Measurements from ENCODE around the gene ADARB2.

The ADARB2 gene

DNA sequence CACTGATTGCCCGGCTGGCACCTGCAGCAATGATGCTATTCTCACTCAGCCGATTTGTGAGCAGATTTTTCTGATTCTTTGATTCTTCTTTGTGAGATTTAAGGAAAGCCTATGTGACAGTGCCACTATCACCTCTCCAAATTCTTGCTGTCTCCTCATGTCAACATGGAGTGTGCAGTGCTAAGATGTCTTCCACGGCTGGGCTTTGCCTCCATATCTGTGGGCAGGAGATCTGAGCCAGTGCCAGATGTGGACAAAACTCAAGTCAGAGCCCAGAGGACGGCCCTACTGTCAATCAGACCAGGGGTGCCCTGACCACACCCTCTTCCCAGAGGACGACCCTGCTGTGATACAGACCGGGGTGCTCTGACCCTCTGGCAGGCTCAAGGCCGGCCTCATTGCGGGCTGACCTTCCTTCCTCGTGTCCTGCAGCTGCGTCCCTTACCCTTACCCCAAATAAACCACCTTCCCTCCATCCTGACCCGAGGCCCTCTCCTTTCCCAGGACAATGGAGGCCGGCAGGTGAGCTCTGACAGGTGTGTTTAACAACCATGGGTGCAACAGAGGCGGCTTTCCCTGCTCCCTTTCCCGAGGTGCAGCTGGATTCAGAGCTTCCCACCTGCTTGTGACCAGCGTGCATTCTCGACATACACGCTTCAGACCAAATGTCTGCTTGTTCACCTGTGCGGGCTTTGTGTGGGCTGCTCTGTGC, 221.4 kb downstream of the ADARB2 start:
- no peak for DNase-seq

DNA sequence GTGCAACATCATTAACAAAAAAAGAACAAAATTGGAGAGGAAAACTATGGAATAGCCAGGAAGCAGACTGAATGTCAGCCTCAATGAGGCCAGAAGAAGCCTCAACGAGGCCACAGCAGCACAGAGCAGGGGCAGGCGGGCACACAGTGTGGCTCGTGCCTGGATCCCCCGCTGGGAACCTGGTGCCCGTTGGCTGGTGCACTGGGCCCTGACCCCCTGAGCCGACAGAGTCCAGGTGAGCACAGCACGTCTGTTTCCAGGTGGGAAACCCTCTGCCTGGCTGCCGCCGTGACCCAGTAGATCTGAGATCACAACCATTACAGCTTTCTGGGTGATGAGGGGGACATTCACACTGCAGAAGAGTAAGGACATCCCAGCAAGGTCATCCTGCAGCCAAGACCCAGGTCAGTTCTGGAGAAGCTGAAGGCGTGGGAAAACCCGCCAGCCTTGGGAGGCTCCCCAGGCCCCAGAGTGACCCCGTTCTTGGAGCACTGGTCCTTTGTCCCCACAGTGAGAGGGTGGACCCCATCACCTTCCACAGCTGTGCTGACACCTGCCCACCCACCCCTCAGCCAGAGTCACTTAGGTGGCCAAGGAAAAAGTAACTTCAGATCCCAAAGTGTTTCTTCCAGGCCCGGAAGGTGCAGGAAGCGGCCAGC, 222.1 kb downstream of the ADARB2 start:
- no peak for DNase-seq

DNA sequence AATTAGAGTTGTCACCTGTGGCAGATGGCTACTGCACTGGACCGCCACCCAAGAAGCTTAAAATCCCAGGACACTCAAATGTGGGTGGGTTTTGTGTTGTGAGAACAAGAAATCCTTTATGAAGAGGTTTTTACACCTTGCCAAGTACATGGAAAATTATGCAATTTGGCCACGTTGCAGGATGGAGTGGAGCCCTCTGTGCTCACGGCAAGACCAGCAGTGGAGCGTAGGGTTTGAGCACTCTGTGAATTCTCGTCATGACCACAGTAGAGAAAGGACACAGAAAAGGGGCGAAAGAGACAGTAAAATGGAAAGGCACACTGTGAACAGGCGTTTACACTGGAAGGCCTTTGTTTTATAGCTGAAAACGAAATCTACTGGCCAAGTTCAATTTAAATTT, 222.6 kb downstream of the ADARB2 start:
- DNase-seq, result no peak

DNA sequence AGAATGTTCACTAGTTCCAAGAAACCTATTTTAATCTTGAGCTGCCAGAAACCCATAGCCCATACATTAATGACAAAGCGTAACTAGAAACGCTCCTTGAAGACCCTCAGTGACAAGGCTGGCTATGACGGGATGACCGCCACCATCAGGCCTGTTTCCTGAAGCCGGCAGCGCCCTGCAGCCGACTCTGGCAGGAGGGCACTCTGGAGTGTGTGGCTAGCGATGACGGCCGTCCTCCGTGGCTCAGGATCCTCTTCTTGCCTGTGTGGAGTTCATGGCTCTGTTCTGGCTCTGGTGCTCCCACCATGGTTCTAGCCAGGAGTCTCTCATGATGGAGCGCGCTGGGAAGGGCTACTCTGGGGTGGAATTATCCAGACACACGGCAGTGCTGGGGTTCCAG, 224.1 kb downstream of the ADARB2 start:
- DNase-seq, result no peak

GRCh38 chr10:1509011-1509530, 228.3 kb downstream of the ADARB2 start:
- DNase-seq, result no peak

DNA sequence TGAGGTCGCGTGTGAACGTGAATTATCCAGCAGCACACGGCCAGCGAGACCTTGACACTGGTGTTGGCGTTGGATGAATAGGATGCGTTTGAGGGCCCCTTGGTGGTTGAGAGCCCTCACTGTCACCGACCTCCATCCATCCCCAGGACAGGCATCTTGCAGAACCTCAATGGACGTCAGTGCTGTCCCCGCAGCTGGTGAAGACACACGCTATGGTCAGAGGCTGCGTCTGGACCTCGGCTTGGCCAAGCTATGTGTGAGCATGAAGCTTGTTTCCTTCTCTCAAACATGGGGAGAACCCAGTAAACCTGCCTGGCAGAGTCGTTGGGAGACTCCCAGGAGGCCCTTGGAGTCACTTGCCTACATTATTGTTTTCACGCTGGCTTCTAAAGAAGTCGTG, 229.2 kb downstream of the ADARB2 start:
- no peak for DNase-seq

DNA sequence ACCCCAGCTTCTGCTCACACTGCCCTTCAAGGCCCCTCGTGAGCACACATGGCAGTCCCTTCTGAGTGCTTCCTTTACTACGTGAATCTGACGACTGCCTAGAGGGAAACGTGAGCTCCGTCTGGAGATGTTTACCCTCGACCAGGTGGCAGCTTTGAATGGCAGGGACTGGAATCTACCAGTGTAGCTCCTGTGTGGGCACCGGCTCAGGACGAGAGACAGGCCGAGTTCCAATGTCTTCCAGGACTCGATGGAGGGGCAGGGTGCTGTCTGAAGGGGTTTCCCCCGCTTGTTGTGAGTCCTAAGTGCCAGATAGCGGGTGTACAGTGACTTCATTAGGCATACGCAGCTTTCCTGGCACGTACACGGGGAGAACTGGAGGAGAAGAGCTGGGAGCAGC, 229.9 kb downstream of the ADARB2 start:
- no peak for DNase-seq

- no peak for DNase-seq
These were observed 232.4 kb downstream of the ADARB2 start for GRCh38 chr10:1504940-1505339.

- DNase-seq, result no peak
These were observed 233.0 kb downstream of the ADARB2 start for GRCh38 chr10:1504286-1504685.

- no peak for DNase-seq
These were observed 234.9 kb downstream of the ADARB2 start for GRCh38 chr10:1502451-1502850.

GRCh38 chr10:1499359-1499957, 237.9 kb downstream of the ADARB2 start:
- no peak for DNase-seq

DNA sequence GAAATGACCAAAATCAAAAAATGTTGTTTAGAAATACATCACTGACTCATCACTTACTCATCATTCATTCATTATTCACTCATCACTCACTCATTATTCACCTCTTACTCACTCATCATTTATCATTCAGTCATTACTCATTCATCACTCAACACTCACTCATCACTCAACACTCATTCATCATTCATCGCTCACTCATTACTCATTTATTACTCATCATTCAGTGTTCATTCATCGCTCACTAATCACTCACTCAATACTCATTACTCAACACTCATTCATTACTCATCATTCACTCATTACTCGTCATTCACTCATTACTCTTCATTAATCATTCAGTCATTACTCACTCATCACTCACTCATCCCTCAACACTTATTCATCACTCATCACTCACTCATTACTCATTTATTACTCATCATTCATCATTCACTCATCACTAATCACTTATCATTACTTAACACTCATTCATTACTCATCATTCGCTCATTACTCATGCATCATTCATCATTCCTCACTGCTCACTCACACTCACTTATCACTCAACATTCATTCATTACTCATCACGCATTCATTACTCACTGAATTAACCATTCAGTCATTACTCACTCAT, 238.5 kb downstream of the ADARB2 start:
- no peak for DNase-seq

- DNase-seq, result no peak
These were observed 241.3 kb downstream of the ADARB2 start for GRCh38 chr10:1495915-1496517.

- no peak for DNase-seq
These were observed 244.7 kb downstream of the ADARB2 start for GRCh38 chr10:1492641-1493040.

DNA sequence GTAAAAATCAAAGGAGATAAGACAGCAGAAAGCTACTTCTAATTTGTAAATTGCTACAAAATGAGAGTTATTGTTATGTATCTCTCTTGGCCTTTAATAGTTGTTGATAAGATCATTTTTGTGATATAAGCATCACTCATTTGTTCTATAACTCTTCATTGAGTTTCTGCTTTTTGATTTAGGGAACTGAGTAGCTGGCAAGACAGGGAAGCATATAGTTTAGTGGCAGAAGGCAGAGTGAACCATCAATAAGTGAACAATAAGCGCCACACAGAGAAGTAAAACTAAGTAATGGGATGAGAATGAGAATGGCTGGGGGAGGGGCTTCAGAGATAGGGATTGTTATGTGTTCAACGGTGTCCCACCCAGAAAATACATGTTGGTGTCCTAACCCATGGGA, 245.4 kb downstream of the ADARB2 start:
- no peak for DNase-seq

DNA sequence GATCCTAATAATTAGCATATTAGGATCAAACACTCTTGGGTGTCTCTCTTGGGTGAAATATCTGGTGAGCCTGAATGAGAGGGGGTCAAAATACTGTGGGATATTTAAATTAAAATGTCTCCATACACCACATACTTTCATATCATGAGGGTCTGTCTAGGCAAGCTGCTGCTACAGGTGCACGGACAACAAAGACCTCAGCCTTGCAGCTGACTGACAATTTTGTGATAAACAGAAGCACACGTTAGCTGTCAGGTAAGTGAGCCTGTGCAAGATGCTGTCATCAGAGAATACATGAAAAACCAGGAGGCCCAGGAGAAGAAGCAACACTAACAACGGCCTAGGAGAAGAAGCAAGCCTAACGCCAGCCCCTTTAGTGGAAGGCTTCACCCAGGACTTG, 247.5 kb downstream of the ADARB2 start:
- no peak for DNase-seq

DNA sequence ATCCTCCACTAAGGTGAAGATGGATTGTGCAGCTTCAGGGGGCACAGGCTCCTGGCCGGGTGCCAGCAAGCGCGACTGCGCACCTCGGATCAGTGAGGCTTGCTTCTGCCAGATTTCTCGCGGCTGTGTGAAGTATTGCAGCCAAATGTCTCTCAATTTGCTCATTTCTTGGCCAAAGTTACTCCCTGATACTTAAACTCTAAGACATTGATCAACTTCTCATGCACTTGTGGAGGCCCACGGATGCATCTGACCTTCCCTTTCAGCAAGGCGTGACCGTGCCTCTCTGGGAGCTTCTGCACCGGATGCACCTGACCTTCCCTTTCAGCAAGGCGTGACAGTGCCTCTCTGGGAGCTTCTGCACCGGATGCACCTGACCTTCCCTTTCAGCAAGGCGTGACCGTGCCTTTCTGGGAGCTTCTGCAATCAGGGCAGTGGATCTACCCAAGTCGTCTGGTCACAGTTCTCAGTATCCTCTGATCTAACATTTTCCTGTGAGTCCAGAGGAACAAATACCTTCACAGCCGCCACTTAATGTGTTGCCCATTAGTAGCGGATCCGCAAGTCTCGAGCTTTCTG, 248.3 kb downstream of the ADARB2 start:
- no peak for DNase-seq

DNA sequence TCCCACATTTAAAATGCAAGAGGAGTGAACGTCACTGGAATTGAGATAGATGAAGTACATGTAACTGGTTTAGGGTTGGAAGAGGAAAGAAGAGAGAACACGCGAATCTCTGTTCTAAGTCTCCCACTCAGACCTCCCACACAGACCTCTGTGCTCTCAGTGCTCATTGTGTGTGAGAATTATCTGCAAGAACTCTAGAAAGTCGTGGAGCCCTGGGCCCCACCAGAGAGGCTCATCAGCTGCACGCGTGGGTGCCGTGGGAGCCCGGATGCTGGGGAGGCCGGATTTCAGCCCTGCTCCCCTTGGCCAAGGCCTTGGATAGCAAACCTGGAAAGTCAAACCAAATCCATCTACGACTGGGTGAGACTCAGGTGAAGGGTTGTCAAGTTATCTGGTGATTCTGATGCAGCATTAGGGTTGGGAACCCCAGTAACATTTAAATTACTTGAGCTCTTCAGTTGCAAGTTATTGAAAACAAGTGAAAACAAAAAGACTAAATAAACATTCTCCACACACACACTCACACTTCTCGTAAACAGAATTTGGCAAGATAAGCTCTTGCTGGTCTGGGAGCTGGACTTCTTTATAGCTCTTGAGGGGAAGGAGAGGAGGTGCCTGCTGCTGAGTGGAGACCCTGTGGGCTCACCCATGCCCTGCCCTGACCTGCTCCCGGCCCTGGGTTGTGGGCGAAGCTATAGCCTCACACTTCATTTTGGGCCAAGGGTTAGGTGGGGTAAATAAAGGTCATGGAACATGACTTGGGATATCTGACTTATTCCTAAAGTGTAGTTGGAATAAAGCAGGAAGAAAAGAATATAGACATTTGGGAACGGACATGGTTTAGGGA, 250.3 kb downstream of the ADARB2 start:
- no peak for DNase-seq

- no peak for DNase-seq
These were observed 252.0 kb downstream of the ADARB2 start for GRCh38 chr10:1485357-1485756.

- no peak for DNase-seq
These were observed 253.5 kb downstream of the ADARB2 start for GRCh38 chr10:1483826-1484225.

DNA sequence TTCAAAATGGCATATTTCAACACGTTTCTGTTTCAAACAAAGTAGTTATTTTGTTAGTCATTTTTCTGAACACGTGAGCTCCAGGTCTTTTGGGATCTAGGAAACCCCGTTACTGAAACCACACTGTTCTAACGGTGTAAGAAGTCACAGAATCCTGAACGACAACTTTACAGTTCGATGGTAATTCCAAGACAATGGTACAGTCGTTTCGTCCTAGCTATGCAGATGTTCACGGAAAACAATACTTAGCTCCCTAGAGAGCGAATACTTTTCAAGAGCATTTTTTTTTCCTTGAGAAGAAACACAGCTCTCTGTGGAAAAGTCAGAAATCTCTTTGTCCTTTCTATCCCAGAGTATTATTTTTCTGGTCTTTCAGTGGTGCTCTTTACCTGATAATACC, 254.1 kb downstream of the ADARB2 start:
- no peak for DNase-seq

DNA sequence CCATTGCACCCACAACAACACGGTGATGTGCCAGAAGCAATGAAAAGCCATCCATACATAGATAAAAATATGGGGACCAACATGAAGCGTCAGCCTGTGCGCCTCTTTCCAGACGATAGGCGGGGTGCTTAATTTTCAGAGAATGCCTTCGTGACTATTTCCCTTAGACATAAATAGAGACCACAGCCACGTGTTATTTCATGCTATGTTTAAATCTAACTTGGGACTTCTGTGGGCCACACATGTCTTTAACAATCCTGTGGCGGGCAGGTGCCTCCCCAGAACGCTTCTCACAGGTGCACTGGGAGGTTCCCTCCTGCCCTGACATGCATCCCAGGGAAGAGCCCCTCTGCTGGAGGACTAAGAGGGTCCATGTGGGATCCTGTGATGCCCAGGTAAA, 259.7 kb downstream of the ADARB2 start:
- DNase-seq, result no peak

All from NCI-H69 (cell line).